Activated naive CD8-positive, alpha-beta T cell treated with anti-CD3 and anti-CD28 coated beads, Interleukin-2, amount 50 U/mL, for 24 hours (primary cell): Measurements from ENCODE around the gene IPO13.
A peak's percentile ranks its signal among the peaks of the same experiment; 100 is the strongest.

Experiments
- ATAC-seq: fragments of 150-1000 bp; cut with Tn5 transposase; one replicate; pipeline ENCODE4 v1.10.0; 2021
- DNase-seq: peaks from one replicate; pipeline ENCODE4 v3.0.0; 2021
- H3K27ac Mint-ChIP-seq: one replicate; pipeline ENCODE4 v1.8.0; 2021; ENCODE audit warnings: mild to moderate bottlenecking, mixed read lengths
- H3K27me3 Mint-ChIP-seq: one replicate; pipeline ENCODE4 v1.8.0; 2021; ENCODE audit warnings: mixed read lengths
- H3K36me3 Mint-ChIP-seq: one replicate; pipeline ENCODE4 v1.8.0; 2021; ENCODE audit warnings: low read depth, mixed read lengths
- H3K4me1 Mint-ChIP-seq: one replicate; pipeline ENCODE4 v1.8.0; 2021; ENCODE audit warnings: mixed read lengths
- H3K4me3 Mint-ChIP-seq: one replicate; pipeline ENCODE4 v1.8.0; 2021; ENCODE audit warnings: mild to moderate bottlenecking, moderate library complexity, mixed read lengths
- H3K9me3 Mint-ChIP-seq: one replicate; pipeline ENCODE4 v1.8.0; 2021; ENCODE audit warnings: mixed read lengths

The IPO13 gene

GRCh38 chr1:43979528-43980254 is 32.9 kb downstream of the IPO13 start:
- H3K27me3 Mint-ChIP-seq: peaks cover 2% of the 10 kb centered on the region
- H3K4me1 Mint-ChIP-seq: peaks cover 45% of the 10 kb centered on the region
- H3K27ac Mint-ChIP-seq: peak overlapping the region; percentile 87
- ATAC-seq (peak; percentile 41), DNase-seq (peak; percentile 60)
- H3K4me3 Mint-ChIP-seq: peak overlapping the region; percentile 90
- no peaks in the 10 kb centered on the region for H3K9me3 Mint-ChIP-seq
- peaks cover 40% of the 10 kb centered on the region for H3K36me3 Mint-ChIP-seq

DNA sequence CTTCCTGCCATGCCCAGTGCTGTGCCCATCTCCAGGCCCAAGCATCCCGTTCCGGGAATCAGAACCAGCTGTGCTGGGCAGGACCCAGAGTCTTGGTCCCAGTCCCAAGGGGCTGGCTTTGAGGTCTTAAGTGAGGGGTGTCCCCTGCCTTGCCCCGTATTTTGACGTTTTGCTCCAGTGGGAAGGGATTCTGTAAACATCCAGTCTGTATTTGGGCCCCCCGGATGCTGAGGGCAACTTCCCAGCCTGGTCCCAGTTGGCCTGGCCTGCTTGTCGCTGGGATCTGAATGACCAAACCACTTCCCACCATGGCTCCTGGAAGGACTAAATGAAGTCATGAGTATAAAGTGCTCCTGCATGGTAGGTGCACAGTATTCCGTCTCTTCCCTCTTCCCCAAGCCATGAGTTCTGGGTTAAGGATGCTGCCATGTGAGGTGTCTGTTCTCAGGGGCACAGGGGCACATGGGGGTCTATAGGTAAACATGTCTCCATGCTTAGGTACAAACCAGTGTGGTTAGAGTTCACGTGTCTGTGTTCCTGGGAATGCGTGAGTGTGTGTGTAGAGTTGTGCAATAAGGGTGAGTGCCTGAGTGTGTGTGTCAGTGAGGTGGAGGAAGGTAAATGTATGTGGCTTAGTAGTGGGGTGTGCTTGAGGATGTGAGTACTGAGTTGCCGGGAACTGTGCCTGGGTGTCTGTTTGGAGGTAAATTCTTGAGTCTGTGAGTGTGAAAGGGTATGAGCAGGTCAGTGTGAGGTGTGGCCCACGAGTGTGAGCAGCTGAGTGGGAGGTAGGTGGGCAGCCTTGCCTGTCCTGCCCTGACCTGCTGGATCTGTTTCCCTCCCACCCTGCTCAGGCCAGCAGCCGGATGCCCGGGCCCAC is 33.7 kb downstream of the IPO13 start:
- ATAC-seq (no peak), DNase-seq (no peak)
- no peaks in the 10 kb centered on the region for H3K9me3 Mint-ChIP-seq
- H3K27me3 Mint-ChIP-seq: peaks cover 2% of the 10 kb centered on the region
- peak overlapping the region; percentile 90 for H3K4me3 Mint-ChIP-seq
- H3K4me1 Mint-ChIP-seq: peaks cover 42% of the 10 kb centered on the region
- H3K27ac Mint-ChIP-seq: peak overlapping the region; percentile 87
- H3K36me3 Mint-ChIP-seq: peaks cover 42% of the 10 kb centered on the region

DNA sequence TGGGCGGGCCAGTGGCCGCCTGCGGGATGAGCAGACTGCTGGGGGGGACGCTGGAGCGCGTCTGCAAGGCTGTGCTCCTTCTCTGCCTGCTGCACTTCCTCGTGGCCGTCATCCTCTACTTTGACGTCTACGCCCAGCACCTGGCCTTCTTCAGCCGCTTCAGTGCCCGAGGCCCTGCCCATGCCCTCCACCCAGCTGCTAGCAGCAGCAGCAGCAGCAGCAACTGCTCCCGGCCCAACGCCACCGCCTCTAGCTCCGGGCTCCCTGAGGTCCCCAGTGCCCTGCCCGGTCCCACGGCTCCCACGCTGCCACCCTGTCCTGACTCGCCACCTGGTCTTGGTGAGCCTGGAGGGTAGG is 34.4 kb downstream of the IPO13 start:
- ATAC-seq (no peak), DNase-seq (no peak)
- no peaks in the 10 kb centered on the region for H3K9me3 Mint-ChIP-seq
- peaks cover 36% of the 10 kb centered on the region for H3K4me1 Mint-ChIP-seq
- no peak overlapping the region for H3K4me3 Mint-ChIP-seq
- peaks cover 2% of the 10 kb centered on the region for H3K27me3 Mint-ChIP-seq
- no peak overlapping the region for H3K27ac Mint-ChIP-seq
- H3K36me3 Mint-ChIP-seq: peaks cover 43% of the 10 kb centered on the region

GRCh38 chr1:43981636-43982035 is 34.9 kb downstream of the IPO13 start:
- H3K27me3 Mint-ChIP-seq: peaks cover 2% of the 10 kb centered on the region
- no peak overlapping the region for H3K27ac Mint-ChIP-seq
- no peaks in the 10 kb centered on the region for H3K9me3 Mint-ChIP-seq
- ATAC-seq: no peak
- no peak for DNase-seq
- H3K36me3 Mint-ChIP-seq: peaks cover 39% of the 10 kb centered on the region
- H3K4me3 Mint-ChIP-seq: no peak overlapping the region
- H3K4me1 Mint-ChIP-seq: peaks cover 31% of the 10 kb centered on the region

DNA sequence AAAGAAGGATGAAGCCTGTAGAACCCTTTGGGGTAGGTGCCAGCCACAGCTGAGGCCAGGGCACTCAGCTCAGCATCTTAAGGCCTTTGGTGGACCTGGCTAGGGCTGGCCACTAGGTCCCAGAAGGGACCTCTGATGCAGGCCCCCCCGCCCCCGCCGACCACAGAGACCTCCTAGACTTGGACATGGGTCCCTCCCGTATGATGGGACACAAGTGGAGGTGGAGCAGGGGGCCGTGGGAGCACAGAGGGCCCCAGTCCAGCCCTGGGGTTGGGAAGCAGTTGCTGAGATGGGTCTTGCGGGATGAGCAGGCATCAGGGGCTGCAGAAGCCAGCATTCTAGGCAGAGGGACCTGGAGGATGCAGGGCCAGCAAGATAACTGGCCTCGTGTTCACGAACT is 35.5 kb downstream of the IPO13 start:
- H3K9me3 Mint-ChIP-seq: no peaks in the 10 kb centered on the region
- peaks cover 33% of the 10 kb centered on the region for H3K36me3 Mint-ChIP-seq
- H3K4me3 Mint-ChIP-seq: no peak overlapping the region
- H3K27me3 Mint-ChIP-seq: peaks cover 2% of the 10 kb centered on the region
- peaks cover 25% of the 10 kb centered on the region for H3K4me1 Mint-ChIP-seq
- H3K27ac Mint-ChIP-seq: no peak overlapping the region
- DNase-seq (no peak), ATAC-seq (no peak)

GRCh38 chr1:43982808-43983207 is 36.1 kb downstream of the IPO13 start:
- Mint-ChIP-seq H3K4me1 (peaks cover 19% of the 10 kb centered on the region), H3K27me3 (peaks cover 2% of the 10 kb centered on the region), H3K4me3 (no peak overlapping the region), H3K36me3 (peaks cover 28% of the 10 kb centered on the region), H3K9me3 (no peaks in the 10 kb centered on the region), H3K27ac (no peak overlapping the region)
- DNase-seq (no peak), ATAC-seq (no peak)

DNA sequence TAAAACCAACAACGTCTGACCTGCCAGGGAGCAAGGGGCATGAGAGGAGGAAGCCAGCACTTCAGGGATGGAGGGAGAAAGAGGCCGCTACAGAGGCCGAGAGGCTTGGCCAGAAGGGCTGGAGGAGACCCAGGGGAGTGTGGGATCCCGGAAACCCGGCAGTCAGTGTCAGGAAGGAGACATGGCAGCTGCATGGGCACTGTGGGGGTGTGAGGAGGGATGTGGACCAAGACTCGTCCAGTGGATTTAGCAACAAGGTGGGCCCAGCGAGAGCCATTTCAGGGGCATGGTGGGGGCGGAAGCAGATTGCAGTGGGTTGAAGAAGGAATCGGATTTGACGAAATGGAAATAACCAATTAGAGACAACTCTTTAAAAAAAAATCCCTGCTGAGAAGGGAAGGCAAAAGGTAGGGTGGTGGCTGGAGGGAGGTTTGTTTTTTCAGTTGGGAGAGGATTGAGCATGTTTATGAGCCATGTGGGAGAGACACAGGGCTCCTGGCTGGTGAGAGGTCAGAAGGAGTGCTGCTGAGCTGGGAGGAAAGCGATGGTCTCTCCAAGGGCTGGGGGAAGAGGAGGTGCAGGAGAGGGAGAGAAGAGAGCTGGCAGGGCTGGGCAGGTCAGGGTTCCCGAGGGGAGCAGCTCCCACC is 36.6 kb downstream of the IPO13 start:
- DNase-seq (no peak), ATAC-seq (no peak)
- no peaks in the 10 kb centered on the region for H3K9me3 Mint-ChIP-seq
- H3K27me3 Mint-ChIP-seq: peaks cover 2% of the 10 kb centered on the region
- peaks cover 15% of the 10 kb centered on the region for H3K4me1 Mint-ChIP-seq
- no peak overlapping the region for H3K4me3 Mint-ChIP-seq
- no peak overlapping the region for H3K27ac Mint-ChIP-seq
- H3K36me3 Mint-ChIP-seq: peaks cover 23% of the 10 kb centered on the region

DNA sequence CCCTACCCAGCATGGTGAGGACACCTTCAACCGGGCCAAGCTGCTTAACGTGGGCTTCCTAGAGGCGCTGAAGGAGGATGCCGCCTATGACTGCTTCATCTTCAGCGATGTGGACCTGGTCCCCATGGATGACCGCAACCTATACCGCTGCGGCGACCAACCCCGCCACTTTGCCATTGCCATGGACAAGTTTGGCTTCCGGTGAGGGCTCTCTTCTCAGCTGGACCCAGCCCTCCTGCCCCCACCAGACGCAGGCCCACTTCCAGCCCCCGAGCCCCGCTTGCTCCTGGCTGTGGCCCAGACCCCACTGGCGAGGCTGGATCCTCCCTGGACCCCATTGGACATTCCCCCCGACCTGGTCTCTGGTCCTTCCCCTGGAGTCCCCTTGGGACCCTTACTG is 38.1 kb downstream of the IPO13 start:
- Mint-ChIP-seq H3K27me3 (peaks cover 2% of the 10 kb centered on the region), H3K9me3 (no peaks in the 10 kb centered on the region), H3K4me1 (peaks cover 10% of the 10 kb centered on the region), H3K27ac (no peak overlapping the region), H3K36me3 (peaks cover 19% of the 10 kb centered on the region), H3K4me3 (no peak overlapping the region)
- ATAC-seq (no peak), DNase-seq (no peak)

GRCh38 chr1:43985984-43986595 is 39.3 kb downstream of the IPO13 start:
- Mint-ChIP-seq H3K4me1 (peaks cover 4% of the 10 kb centered on the region), H3K27me3 (no peaks in the 10 kb centered on the region), H3K36me3 (peaks cover 14% of the 10 kb centered on the region), H3K4me3 (no peak overlapping the region), H3K9me3 (no peaks in the 10 kb centered on the region), H3K27ac (no peak overlapping the region)
- DNase-seq: no peak
- ATAC-seq: no peak

- ATAC-seq (no peak), DNase-seq (no peak)
- peaks cover 7% of the 10 kb centered on the region for H3K4me1 Mint-ChIP-seq
- H3K27me3 Mint-ChIP-seq: no peaks in the 10 kb centered on the region
- H3K4me3 Mint-ChIP-seq: no peak overlapping the region
- no peaks in the 10 kb centered on the region for H3K9me3 Mint-ChIP-seq
- H3K27ac Mint-ChIP-seq: no peak overlapping the region
- H3K36me3 Mint-ChIP-seq: peaks cover 14% of the 10 kb centered on the region
Observed at GRCh38 chr1:43986712-43987111, 40.0 kb downstream of the IPO13 start.

DNA sequence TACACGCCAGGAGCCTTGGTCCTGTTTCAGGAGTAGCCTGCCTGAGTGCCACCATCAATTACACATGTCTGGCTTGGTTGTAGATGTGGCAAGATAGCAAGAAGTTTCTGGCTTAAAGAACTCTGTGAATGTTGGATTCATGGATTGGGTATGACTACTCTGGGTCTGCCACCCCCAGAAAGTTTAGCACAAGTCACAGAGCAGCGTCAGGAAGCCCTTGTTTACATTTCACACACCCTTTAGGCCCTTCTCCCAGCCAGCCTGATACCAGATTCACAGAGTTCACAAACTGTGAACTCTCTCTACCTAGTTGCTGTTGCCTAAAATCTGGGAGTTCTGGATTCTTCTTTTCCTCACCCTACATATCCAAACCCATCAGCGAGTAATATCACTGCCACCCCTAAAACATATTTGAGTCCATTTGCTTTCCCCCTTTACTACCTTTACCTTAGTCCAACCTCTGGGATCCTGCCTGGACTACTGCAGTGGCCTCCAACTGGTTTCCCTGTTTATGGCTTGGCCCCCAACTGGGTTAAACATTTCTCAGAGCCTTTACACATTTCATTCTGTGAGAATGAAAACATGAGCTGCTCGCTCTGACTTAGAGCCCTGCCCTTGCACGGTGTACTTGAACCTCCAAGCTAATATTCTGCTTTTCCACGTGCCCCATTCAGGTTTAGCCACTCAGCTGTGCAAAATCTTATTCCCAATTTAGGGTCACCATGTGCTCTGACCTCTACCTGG is 40.6 kb downstream of the IPO13 start:
- Mint-ChIP-seq H3K4me3 (no peak overlapping the region), H3K36me3 (peaks cover 12% of the 10 kb centered on the region), H3K27me3 (no peaks in the 10 kb centered on the region), H3K9me3 (no peaks in the 10 kb centered on the region), H3K4me1 (peaks cover 11% of the 10 kb centered on the region), H3K27ac (no peak overlapping the region)
- ATAC-seq (no peak), DNase-seq (no peak)

DNA sequence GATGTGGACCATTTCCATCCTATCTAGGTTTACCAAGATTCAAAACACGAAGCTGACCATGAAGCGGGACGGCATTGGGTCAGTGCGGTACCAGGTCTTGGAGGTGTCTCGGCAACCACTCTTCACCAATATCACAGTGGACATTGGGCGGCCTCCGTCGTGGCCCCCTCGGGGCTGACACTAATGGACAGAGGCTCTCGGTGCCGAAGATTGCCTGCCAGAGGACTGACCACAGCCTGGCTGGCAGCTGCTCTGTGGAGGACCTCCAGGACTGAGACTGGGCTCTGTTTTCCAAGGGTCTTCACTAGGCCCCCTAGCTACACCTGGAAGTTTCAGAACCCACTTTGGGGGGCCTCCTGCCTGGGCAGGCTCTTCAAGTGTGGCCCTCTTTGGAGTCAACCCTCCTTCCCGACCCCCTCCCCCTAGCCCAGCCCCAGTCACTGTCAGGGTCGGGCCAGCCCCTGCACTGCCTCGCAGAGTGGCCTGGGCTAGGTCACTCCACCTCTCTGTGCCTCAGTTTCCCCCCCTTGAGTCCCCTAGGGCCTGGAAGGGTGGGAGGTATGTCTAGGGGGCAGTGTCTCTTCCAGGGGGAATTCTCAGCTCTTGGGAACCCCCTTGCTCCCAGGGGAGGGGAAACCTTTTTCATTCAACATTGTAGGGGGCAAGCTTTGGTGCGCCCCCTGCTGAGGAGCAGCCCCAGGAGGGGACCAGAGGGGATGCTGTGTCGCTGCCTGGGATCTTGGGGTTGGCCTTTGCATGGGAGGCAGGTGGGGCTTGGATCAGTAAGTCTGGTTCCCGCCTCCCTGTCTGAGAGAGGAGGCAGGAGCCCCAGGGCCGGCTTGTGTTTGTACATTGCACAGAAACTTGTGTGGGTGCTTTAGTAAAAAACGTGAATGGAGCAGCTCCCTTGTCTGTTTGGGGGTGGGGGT is 43.8 kb downstream of the IPO13 start:
- Mint-ChIP-seq H3K27me3 (peaks cover 2% of the 10 kb centered on the region), H3K4me3 (peak overlapping the region; percentile 82), H3K36me3 (peaks cover under 1% of the 10 kb centered on the region), H3K9me3 (no peaks in the 10 kb centered on the region), H3K4me1 (peaks cover 14% of the 10 kb centered on the region), H3K27ac (no peak overlapping the region)
- DNase-seq (no peak), ATAC-seq (no peak)

DNA sequence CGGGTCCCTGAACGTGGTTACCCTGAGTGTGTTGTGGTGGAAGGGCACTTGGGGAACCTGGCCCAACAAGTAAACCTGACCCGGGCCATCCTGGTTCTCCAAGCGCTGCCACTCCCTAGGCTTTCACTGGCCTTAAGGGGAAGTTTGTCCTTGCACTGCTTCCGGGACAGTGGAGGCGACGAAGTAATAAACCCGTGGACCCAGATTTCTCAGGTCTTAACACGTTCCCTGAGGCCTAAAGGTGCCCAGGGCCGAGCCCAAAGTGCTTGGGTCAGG is 44.4 kb downstream of the IPO13 start:
- ATAC-seq: no peak
- H3K36me3 Mint-ChIP-seq: no peaks in the 10 kb centered on the region
- peak overlapping the region; percentile 68 for H3K27ac Mint-ChIP-seq

More for the DNA sequence above, 44.4 kb downstream of the IPO13 start:
- no peak for DNase-seq
- Mint-ChIP-seq H3K4me1 (peaks cover 14% of the 10 kb centered on the region), H3K9me3 (no peaks in the 10 kb centered on the region), H3K27me3 (peaks cover 2% of the 10 kb centered on the region), H3K4me3 (peak overlapping the region; percentile 82)
